ENCODE results near the gene LRIT2.
A peak's percentile ranks its signal among the peaks of the same experiment; 100 is the strongest.
"Not testable (repeated sequence)": the region's sequence is repeated elsewhere in the genome, so short reads cannot be mapped to it uniquely, and the experiment has no call there.

Gene LRIT2

GRCh38 chr10:84204610-84205009, 20.7 kb downstream of the LRIT2 start:
- no peak for DNase-seq

- DNase-seq = no peak
These were observed 21.2 kb downstream of the LRIT2 start for GRCh38 chr10:84204122-84204521.

- DNase-seq = no peak
These were observed 23.0 kb downstream of the LRIT2 start for GRCh38 chr10:84202349-84202748.

- no peak for DNase-seq
These were observed 23.7 kb downstream of the LRIT2 start for GRCh38 chr10:84201682-84202081.

- no peak for DNase-seq
These were observed 24.1 kb downstream of the LRIT2 start for GRCh38 chr10:84201244-84201606.

GRCh38 chr10:84200537-84201243, 24.7 kb downstream of the LRIT2 start:
- DNase-seq = no peak

- DNase-seq = no peak
These were observed 27.0 kb downstream of the LRIT2 start for GRCh38 chr10:84198206-84198915.

GRCh38 chr10:84197643-84198042, 27.7 kb downstream of the LRIT2 start:
- DNase-seq = no peak

GRCh38 chr10:84196941-84197340, 28.4 kb downstream of the LRIT2 start:
- no peak for DNase-seq

- DNase-seq = no peak
These were observed 29.3 kb downstream of the LRIT2 start for GRCh38 chr10:84196083-84196482.

- DNase-seq = no peak
These were observed 30.1 kb downstream of the LRIT2 start for GRCh38 chr10:84195044-84195830.

- DNase-seq = peak; percentile 17
These were observed 30.8 kb downstream of the LRIT2 start, which contains the start of gene CDHR1 for GRCh38 chr10:84194424-84195043. CDHR1 (plus strand) TSS chr10:84194537; CDS start chr10:84194761, 224 bp downstream.

GRCh38 chr10:84193846-84194423, 31.4 kb downstream of the LRIT2 start:
- DNase-seq = no peak

- no peak for DNase-seq
These were observed 32.0 kb downstream of the LRIT2 start for GRCh38 chr10:84193327-84193726.

GRCh38 chr10:84191106-84191505, 34.2 kb downstream of the LRIT2 start:
- DNase-seq = no peak

GRCh38 chr10:84190621-84191020, 34.7 kb downstream of the LRIT2 start:
- no peak for DNase-seq

GRCh38 chr10:84188815-84189214, 36.5 kb downstream of the LRIT2 start:
- no peak for DNase-seq

GRCh38 chr10:84185526-84186175, 39.7 kb downstream of the LRIT2 start:
- no peak for DNase-seq

- DNase-seq = no peak
These were observed 40.8 kb downstream of the LRIT2 start for GRCh38 chr10:84184517-84184916.

- no peak for DNase-seq
These were observed 43.7 kb downstream of the LRIT2 start for GRCh38 chr10:84181631-84182030.

- DNase-seq = not testable (repeated sequence)
These were observed 45.0 kb downstream of the LRIT2 start for GRCh38 chr10:84180386-84180785.

GRCh38 chr10:84179059-84179710, 46.2 kb downstream of the LRIT2 start:
- no peak for DNase-seq
